K562 (cell line): ENCODE measurements around the gene RESP18. TPM values are rescaled to one million over a fixed set of nuclear protein-coding genes. Genes with fewer than 3 reads are reported as not detected.

Experiments
- ATAC-seq: fragments of 200-7000 bp; cut with Tn5 transposase; 3 replicates; pipeline ENCODE4 v1.9.1; 2020; ENCODE audit warnings: moderate library complexity
- BruUV-seq: library from RNA; stranded (reverse); fragments of 400-500 nt; replicated peaks from 2 replicates; lab custom pipeline; 2021; lab: Mats Ljungman, UMichigan
- CTCF ChIA-PET: fragments of 300-600 bp; formaldehyde crosslinking; extraction: SDS; loops from one replicate; lab custom pipeline; 2021; ENCODE audit warnings: low intra/inter-chr PET ratio; lab: Yijun Ruan, JAX
- POLR2A ChIA-PET: fragments of 300-600, 350-650 bp; sonication (Branson Sonifier 250); formaldehyde crosslinking; extraction: SDS; loops from one replicate; lab custom pipeline; 2021; ENCODE audit warnings: antibody characterized with exemption, inconsistent platforms; lab: Yijun Ruan, JAX
- DNase-seq, 4 experiments: peaks; one replicate each; pipeline versions ENCODE4 v3.0.0 to v3.0.0-alpha.2; 2011 to 2018; ENCODE audit warnings: low spot score in 3 of 4, mixed read lengths in 3 of 4; ENCODE audit errors: extremely low read depth in 1 of 4
- FAIRE-seq: peaks from 2 replicates; lab custom pipeline; 2011; peaks lifted over from hg19 to GRCh38; lab: Jason Lieb, UNC
- H2AFZ ChIP-seq: 2 replicates; pipeline ENCODE4 v1.6.0; 2011; ENCODE audit warnings: low read depth, low read length, control low read depth, inconsistent platforms
- H3K27ac ChIP-seq: fragments of 200-600 bp; 3 replicates; pipeline ENCODE4 v1.8.0; 2011; ENCODE audit warnings: low read depth, mild to moderate bottlenecking, control low read depth, inconsistent platforms, low read length, moderate library complexity, mixed read lengths; ENCODE audit errors: extremely low read depth
- H3K27me3 ChIP-seq, 2 experiments: fragments of 300-600 bp in 1 of 2; 2 replicates in 1 of 2; 3 replicates in 1 of 2; pipeline versions ENCODE4 v1.6.0 to v1.8.0; 2011; ENCODE audit warnings: inconsistent platforms in 2 of 2, low read length in 2 of 2, mild to moderate bottlenecking in 1 of 2, mixed read lengths in 1 of 2, moderate library complexity in 1 of 2; ENCODE audit not compliant: control insufficient read depth in 2 of 2, insufficient read depth in 2 of 2
- H3K36me3 ChIP-seq: fragments of 300-600 bp; 3 replicates; pipeline ENCODE4 v1.8.0; 2011; ENCODE audit warnings: mild to moderate bottlenecking, low read length, inconsistent platforms; ENCODE audit not compliant: control insufficient read depth, insufficient read depth
- H3K4me1 ChIP-seq, 2 experiments: fragments of 200-600 bp in 1 of 2; replicated peaks in 1 of 2; 2 replicates in 1 of 2; 3 replicates in 1 of 2; pipeline versions ENCODE4 v1.5.1 to v1.8.0; 2011; ENCODE audit warnings: inconsistent platforms in 2 of 2, low read length in 2 of 2, mild to moderate bottlenecking in 1 of 2, mixed read lengths in 1 of 2, moderate library complexity in 1 of 2; ENCODE audit not compliant: control insufficient read depth in 2 of 2, insufficient read depth in 2 of 2
- H3K4me2 ChIP-seq: 2 replicates; pipeline ENCODE4 v1.6.1; 2011; ENCODE audit warnings: low read length, control low read depth, inconsistent platforms, mixed read lengths; ENCODE audit not compliant: insufficient read depth
- H3K4me3 ChIP-seq: fragments of 200-600 bp; sonication (generic), shearing (Covaris generic); 2 replicates; pipeline ENCODE4 v1.5.1; 2016; ENCODE audit warnings: control low read depth, inconsistent platforms
- H3K79me2 ChIP-seq: fragments of 200-600 bp; 3 replicates; pipeline ENCODE4 v1.8.0; 2011; ENCODE audit warnings: low read length, inconsistent platforms; ENCODE audit not compliant: control insufficient read depth, insufficient read depth
- H3K9ac ChIP-seq, 2 experiments: 2 replicates each; pipeline versions ENCODE4 v1.6.0 to v1.6.1; 2011; ENCODE audit warnings: low read depth in 2 of 2, low read length in 2 of 2, control low read depth in 1 of 2, inconsistent platforms in 1 of 2, mild to moderate bottlenecking in 1 of 2, mixed read lengths in 1 of 2; ENCODE audit not compliant: insufficient read depth in 1 of 2
- H3K9me1 ChIP-seq: one replicate; pipeline ENCODE4 v1.6.0; 2011; ENCODE audit warnings: inconsistent platforms, mild to moderate bottlenecking, low read length, moderate library complexity; ENCODE audit not compliant: control insufficient read depth, insufficient read depth
- H3K9me3 ChIP-seq: replicated peaks from 2 replicates; pipeline ENCODE4 v1.5.1; 2011; ENCODE audit warnings: low read depth, low read length, inconsistent platforms; ENCODE audit not compliant: control insufficient read depth, insufficient read depth
- H4K20me1 ChIP-seq: replicated peaks from 2 replicates; pipeline ENCODE4 v1.6.1; 2011; ENCODE audit warnings: low read length, inconsistent platforms, mixed read lengths; ENCODE audit not compliant: control insufficient read depth, insufficient read depth
- BRD9 ChIP-seq: fragments of 450-650 bp; IDR thresholded peaks from 2 replicates; pipeline ENCODE4 v1.6.1; 2018; ENCODE audit warnings: low read depth; ENCODE audit not compliant: partially characterized antibody
- CBFB ChIP-seq: sonication (generic); formaldehyde crosslinking; IDR thresholded peaks from 2 replicates; pipeline ENCODE4 v1.4.0; 2020; ENCODE audit warnings: mild to moderate bottlenecking, missing genetic modification reagents
- CBX3 ChIP-seq, 2 experiments: IDR thresholded peaks; 1 replicate in 1 of 2; 2 replicates in 1 of 2; pipeline ENCODE4 v1.6.1; 2012; ENCODE audit warnings: inconsistent platforms in 2 of 2, low read length in 2 of 2, borderline replicate concordance in 1 of 2, control low read depth in 1 of 2
- CC2D1A ChIP-seq: fragments of 450-650 bp; IDR thresholded peaks from 2 replicates; pipeline ENCODE4 v1.6.1; 2017; ENCODE audit warnings: mild to moderate bottlenecking
- GATAD2A ChIP-seq: fragments of 450-650 bp; IDR thresholded peaks from 2 replicates; pipeline ENCODE4 v1.6.1; 2017
- HDAC2 ChIP-seq: fragments of 450-650 bp; IDR thresholded peaks from 2 replicates; pipeline ENCODE4 v1.6.1; 2016; ENCODE audit warnings: mild to moderate bottlenecking
- MYC ChIP-seq, 2 experiments: fragments of 250-450 bp in 1 of 2; sonication (Bioruptor Pico) in 1 of 2; IDR thresholded peaks; 2 replicates each; pipeline versions ENCODE4 v1.5.1 to v1.6.1; 2012 to 2021; ENCODE audit warnings: low read depth in 2 of 2, borderline replicate concordance in 1 of 2, improper control_type of control experiment in 1 of 2, low read length in 1 of 2, mild to moderate bottlenecking in 1 of 2, moderate library complexity in 1 of 2
- NFE2L1 ChIP-seq: fragments of 450-650 bp; IDR thresholded peaks from 2 replicates; pipeline ENCODE4 v1.6.1; 2016; ENCODE audit warnings: missing genetic modification characterization, low read depth, mild to moderate bottlenecking, missing compliant biosample characterization, moderate library complexity, borderline replicate concordance
- RAD21 ChIP-seq, 2 experiments: fragments of 250-450 bp in 1 of 2; fragments of 450-650 bp in 1 of 2; sonication (Bioruptor Pico) in 1 of 2; formaldehyde crosslinking in 1 of 2; IDR thresholded peaks in 1 of 2; conservative IDR thresholded peaks in 1 of 2; 2 replicates each; pipeline versions ENCODE4 v1.4.0 to v1.8.0; 2020 to 2022; ENCODE audit warnings: mild to moderate bottlenecking in 2 of 2, moderate library complexity in 1 of 2
- SMARCB1 ChIP-seq: IDR thresholded peaks from 2 replicates; pipeline ENCODE4 v1.6.1; 2011; ENCODE audit warnings: improper control_type of control experiment, low read depth; ENCODE audit not compliant: insufficient read length
- SP2 ChIP-seq: IDR thresholded peaks from 2 replicates; pipeline ENCODE4 v1.6.1; 2011; ENCODE audit warnings: mild to moderate bottlenecking, low read depth, low read length, moderate library complexity; ENCODE audit not compliant: poor library complexity, severe bottlenecking; ENCODE audit errors: extremely low read depth
- SRSF7 ChIP-seq: fragments of 200-400 bp; formaldehyde crosslinking; optimal IDR thresholded peaks from 2 replicates; pipeline ENCODE3; 2017; ENCODE audit warnings: mild to moderate bottlenecking, low read depth, low read length
- U2AF1 ChIP-seq: fragments of 200-400 bp; formaldehyde crosslinking; optimal IDR thresholded peaks from 2 replicates; pipeline ENCODE3; 2017; ENCODE audit warnings: mild to moderate bottlenecking, low read depth, low read length, moderate library complexity
- ZBTB1 ChIP-seq: sonication (generic); formaldehyde crosslinking; IDR thresholded peaks from 2 replicates; pipeline ENCODE4 v1.8.1; 2023; ENCODE audit warnings: missing genetic modification reagents, low read depth, mild to moderate bottlenecking, borderline replicate concordance
- ZNF133 ChIP-seq: fragments of 250-450 bp; sonication (Bioruptor Pico); IDR thresholded peaks from 2 replicates; pipeline ENCODE4 v1.4.0; 2020; ENCODE audit warnings: mild to moderate bottlenecking
- ZNF668 ChIP-seq: fragments of 250-450 bp; sonication (Bioruptor Pico); IDR thresholded peaks from 2 replicates; pipeline ENCODE4 v1.8.0; 2022; ENCODE audit warnings: mild to moderate bottlenecking, inconsistent platforms
- WGBS: fragments of 100-300 bp; shearing (Covaris generic); methylation state at CpG from one replicate; pipeline ENCODE4 v1.1.6; 2016; ENCODE audit warnings: low coverage, mixed read lengths; ENCODE audit not compliant: insufficient coverage; ENCODE audit errors: missing lambda C conversion rate; 5-methylcytosine and 5-hydroxymethylcytosine counted together
- in situ Hi-C: fragments of 300-500 bp; cut with MboI; formaldehyde crosslinking; loops from 4 replicates; pipeline ENCODE4 v1.15.0; 2018; ENCODE audit warnings: inconsistent platforms, mixed read lengths
- intact Hi-C: fragments of 100-400 bp; cut with micrococcal nuclease; formaldehyde crosslinking; loops from 2 replicates; pipeline ENCODE4 v1.14.2; 2022
- polyA plus RNA-seq, 8 experiments: library from polyadenylated mRNA; depleted of rRNA in 4 of 8; stranded (reverse) in 5 of 8; unstranded in 3 of 8; fragments of >200 nt; fragmentation: Nextera tagmentation in 2 of 8; fragmentation: Illumina TruSeq in 1 of 8; extraction: Ambion mirVana in 2 of 8; extraction: Trizol in 1 of 8; gene quantifications; 2 replicates each; pipeline versions ENCODE4 v1.2.1 to v1.2.3, GENCODE V29; 2011 to 2014; ENCODE audit warnings: inconsistent platforms in 1 of 8, missing spikeins in 1 of 8
- total RNA-seq, 7 experiments: library from RNA; depleted of rRNA in 6 of 7; stranded (reverse); fragments of >200 nt in 6 of 7; fragmentation: Illumina TruSeq in 2 of 7; extraction: Trizol in 2 of 7; gene quantifications; 2 replicates each; pipeline versions ENCODE4 v1.2.1 to v1.2.3, GENCODE V29; 2011 to 2021; ENCODE audit warnings: low replicate concordance in 1 of 7
- TF ChIP-seq, protein P1 (sequence below): sonication (generic); formaldehyde crosslinking; IDR thresholded peaks from 2 replicates; pipeline ENCODE4 v1.8.0; 2022; ENCODE audit warnings: missing genetic modification reagents, mild to moderate bottlenecking, borderline replicate concordance
- TF ChIP-seq, protein P2 (sequence below): IDR thresholded peaks from 2 replicates; pipeline ENCODE4 v1.6.1; 2011; ENCODE audit warnings: borderline replicate concordance, low read depth, mild to moderate bottlenecking, moderate library complexity, low read length; ENCODE audit not compliant: insufficient read depth, poor library complexity, severe bottlenecking

The RESP18 gene
- total and polyA plus RNA-seq, 9 of the 15 experiments (the other 6 are each of a cell fraction or from before 2014, with no cell fraction given) = not detected

DNA sequence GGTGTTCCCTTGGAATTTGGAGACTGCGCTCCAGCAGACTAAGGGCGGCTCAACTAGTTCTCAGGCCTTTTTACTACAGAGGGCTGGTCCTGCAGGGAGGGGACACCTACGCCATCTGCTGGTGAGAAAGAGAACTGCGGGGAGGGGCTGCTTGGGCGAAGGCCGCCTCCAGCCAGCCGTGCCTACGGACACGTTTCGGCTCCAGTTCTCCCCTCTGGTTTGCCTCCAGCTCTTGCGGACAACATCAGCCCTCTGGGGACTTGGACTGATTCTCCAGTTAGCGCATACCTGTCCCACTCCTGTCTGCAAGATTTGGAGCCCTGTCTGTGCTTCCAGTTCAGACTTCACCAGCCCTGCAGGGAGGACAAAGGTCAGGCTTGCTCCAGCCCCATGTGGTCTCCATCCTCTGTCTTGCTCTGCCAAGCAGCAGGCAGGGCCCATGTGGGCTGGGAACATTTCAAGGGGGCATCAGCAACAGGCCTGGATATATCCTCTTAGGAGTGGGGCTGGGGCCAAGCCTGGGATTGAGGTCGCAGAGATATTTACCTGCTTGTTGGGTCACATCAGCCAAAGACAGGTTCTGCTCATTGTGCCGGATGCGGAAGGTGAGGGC is 33.7 kb downstream of the RESP18 start:
- H3K9ac ChIP-seq = peak overlapping the region in 1 of 2 experiments; percentile 79; a peak in 1 of 4 replicates
- H3K9me1 ChIP-seq = no peaks in the 10 kb centered on the region
- 22% methylated on average over 12 of the region's 15 CpGs for WGBS
- ATAC-seq (peak; percentile 74), DNase-seq (peak; percentile 81 to 85 (median 84)), FAIRE-seq (peak; percentile 87)
- no peaks in the 10 kb centered on the region for H4K20me1 ChIP-seq
- no peaks in the 10 kb centered on the region for H3K36me3 ChIP-seq
- POLR2A ChIA-PET = interaction anchor here (0.6 to 0.9 kb wide), 2 partner anchors 20 to 579 kb away, joined by 3 to 5 read pairs; partner anchors contain the start of gene DNAJB2
- peak overlapping the region; percentile 35; the same call in 1 of the 2 replicates for H3K4me2 ChIP-seq
- no peaks in the 10 kb centered on the region for H3K9me3 ChIP-seq
- no peak overlapping the region for H3K27ac ChIP-seq
- peaks cover 8 to 42% of the 10 kb centered on the region in 2 experiments for H3K27me3 ChIP-seq
- H3K79me2 ChIP-seq = no peaks in the 10 kb centered on the region
- CTCF ChIA-PET = interaction anchor here (0.5 to 1.7 kb wide), 6 partner anchors 17 to 240 kb away, joined by 3 to 10 read pairs (median 4); partner anchors contain the start of genes DNAJB2 and NHEJ1
- BruUV-seq = no TSS peak
- H2AFZ ChIP-seq = peak overlapping the region; percentile 89
- in situ Hi-C loops (no loop called here), intact Hi-C loops (loop anchor here (1.0 to 5.0 kb wide), 4 partner anchors 53 to 139 kb away; partner anchors contain the start of genes ANKZF1, ATG9A and NHEJ1)
- H3K4me3 ChIP-seq = no peak overlapping the region
- H3K4me1 ChIP-seq = peaks cover 22 to 41% of the 10 kb centered on the region in 2 experiments; a peak in 4 of 5 replicates
- TF ChIP-seq, protein P1, sequence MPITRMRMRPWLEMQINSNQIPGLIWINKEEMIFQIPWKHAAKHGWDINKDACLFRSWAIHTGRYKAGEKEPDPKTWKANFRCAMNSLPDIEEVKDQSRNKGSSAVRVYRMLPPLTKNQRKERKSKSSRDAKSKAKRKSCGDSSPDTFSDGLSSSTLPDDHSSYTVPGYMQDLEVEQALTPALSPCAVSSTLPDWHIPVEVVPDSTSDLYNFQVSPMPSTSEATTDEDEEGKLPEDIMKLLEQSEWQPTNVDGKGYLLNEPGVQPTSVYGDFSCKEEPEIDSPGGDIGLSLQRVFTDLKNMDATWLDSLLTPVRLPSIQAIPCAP = no peak
- TF ChIP-seq ZNF668 (no peak), HDAC2 (no peak), ZNF133 (no peak), SP2 (no peak), CC2D1A (no peak), BRD9 (no peak), SRSF7 (no peak), SMARCB1 (no peak), NFE2L1 (tag) (no peak), U2AF1 (no peak), RAD21 (CRISPR knock-in tag; conservative IDR thresholded peaks at IDR 0.05 in 1 of 2, IDR thresholded peaks at IDR 0.05 in 1 of 2) (peak; percentile 77 to 85), CBX3 (IDR thresholded peaks at IDR 0.05; ENCODE audit: borderline replicate concordance in 1 of 2, low read length in 2 of 2) (no peak), ZBTB1 (CRISPR knock-in tag) (no peak), CBFB (CRISPR knock-in tag) (0 out of 2 replicates have a peak, but pooled peaks have one; percentile 29), MYC (IDR thresholded peaks at IDR 0.05; ENCODE audit: low read depth, low read length) (0 out of 2 replicates have a peak, but pooled peaks have one; percentile 36), MYC (CRISPR knock-in tag; IDR thresholded peaks at IDR 0.05; ENCODE audit: borderline replicate concordance, low read depth) (no peak), GATAD2A (no peak)
- TF ChIP-seq, protein P2, sequence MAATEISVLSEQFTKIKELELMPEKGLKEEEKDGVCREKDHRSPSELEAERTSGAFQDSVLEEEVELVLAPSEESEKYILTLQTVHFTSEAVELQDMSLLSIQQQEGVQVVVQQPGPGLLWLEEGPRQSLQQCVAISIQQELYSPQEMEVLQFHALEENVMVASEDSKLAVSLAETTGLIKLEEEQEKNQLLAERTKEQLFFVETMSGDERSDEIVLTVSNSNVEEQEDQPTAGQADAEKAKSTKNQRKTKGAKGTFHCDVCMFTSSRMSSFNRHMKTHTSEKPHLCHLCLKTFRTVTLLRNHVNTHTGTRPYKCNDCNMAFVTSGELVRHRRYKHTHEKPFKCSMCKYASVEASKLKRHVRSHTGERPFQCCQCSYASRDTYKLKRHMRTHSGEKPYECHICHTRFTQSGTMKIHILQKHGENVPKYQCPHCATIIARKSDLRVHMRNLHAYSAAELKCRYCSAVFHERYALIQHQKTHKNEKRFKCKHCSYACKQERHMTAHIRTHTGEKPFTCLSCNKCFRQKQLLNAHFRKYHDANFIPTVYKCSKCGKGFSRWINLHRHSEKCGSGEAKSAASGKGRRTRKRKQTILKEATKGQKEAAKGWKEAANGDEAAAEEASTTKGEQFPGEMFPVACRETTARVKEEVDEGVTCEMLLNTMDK = peak; percentile 32
